Measurements from ENCODE around the gene ADAMTS8. TPM values are rescaled to one million over a fixed set of nuclear protein-coding genes. Genes with fewer than 3 reads are reported as not detected.

ADAMTS8 gene
- total RNA-seq, 1 donor from 2014 or later = 1.5 TPM

- Histone ChIP-seq H3K27me3 (no peaks in the 10 kb centered on the region), H3K4me3 (no peak overlapping the region), H3K4me1 (no peaks in the 10 kb centered on the region), H3K9me3 (no peaks in the 10 kb centered on the region), H3K36me3 (no peaks in the 10 kb centered on the region), H3K27ac (no peak overlapping the region)
- TF ChIP-seq CTCF (IDR thresholded peaks at IDR 0.05) = no peak
- TF ChIP-seq POLR2A (IDR thresholded peaks at IDR 0.05) = no peak
- no peak for TF ChIP-seq POLR2AphosphoS5 (IDR thresholded peaks at IDR 0.05; ENCODE audit: insufficient read depth in 1 of 2, low read depth in 1 of 2)
- no peak for DNase-seq (ENCODE audit: extremely low spot score in 2 of 2)
- intact Hi-C loops (cut with DNase I) = loop anchor here (10.0 kb wide), 1 partner anchor 206 kb away; no protein-coding TSS in a partner anchor
These were observed 7.8 kb downstream of the ADAMTS8 start for GRCh38 chr11:130420478-130421198.

GRCh38 chr11:130418756-130419155 is 9.7 kb downstream of the ADAMTS8 start:
- no peak for TF ChIP-seq POLR2A (IDR thresholded peaks at IDR 0.05)
- Histone ChIP-seq H3K27ac (no peak overlapping the region), H3K9me3 (no peaks in the 10 kb centered on the region), H3K36me3 (no peaks in the 10 kb centered on the region), H3K4me1 (no peaks in the 10 kb centered on the region), H3K4me3 (no peak overlapping the region), H3K27me3 (no peaks in the 10 kb centered on the region)
- intact Hi-C loops (cut with DNase I) = no loop called here
- DNase-seq (ENCODE audit: extremely low spot score in 2 of 2) = no peak

- intact Hi-C loops (cut with DNase I) = no loop called here
- DNase-seq (ENCODE audit: extremely low spot score in 2 of 2) = no peak
These were observed 10.2 kb downstream of the ADAMTS8 start for GRCh38 chr11:130418210-130418609.

GRCh38 chr11:130416906-130417305 is 11.5 kb downstream of the ADAMTS8 start:
- no peaks in the 10 kb centered on the region for H3K4me1 ChIP-seq
- intact Hi-C loops (cut with DNase I) = no loop called here

More at GRCh38 chr11:130418210-130418609, 10.2 kb downstream of the ADAMTS8 start:
- Histone ChIP-seq H3K4me1 (no peaks in the 10 kb centered on the region), H3K36me3 (no peaks in the 10 kb centered on the region), H3K27ac (no peak overlapping the region), H3K4me3 (no peak overlapping the region), H3K27me3 (no peaks in the 10 kb centered on the region), H3K9me3 (no peaks in the 10 kb centered on the region)
- TF ChIP-seq POLR2A (IDR thresholded peaks at IDR 0.05) (no peak), CTCF (IDR thresholded peaks at IDR 0.05) (no peak), POLR2AphosphoS5 (IDR thresholded peaks at IDR 0.05; ENCODE audit: insufficient read depth in 1 of 2, low read depth in 1 of 2) (no peak)

GRCh38 chr11:130416530-130416882 is 11.9 kb downstream of the ADAMTS8 start:
- TF ChIP-seq POLR2A (IDR thresholded peaks at IDR 0.05) = no peak
- TF ChIP-seq CTCF (IDR thresholded peaks at IDR 0.05) = no peak
- TF ChIP-seq POLR2AphosphoS5 (IDR thresholded peaks at IDR 0.05; ENCODE audit: insufficient read depth in 1 of 2, low read depth in 1 of 2) = no peak
- H3K4me1 ChIP-seq = no peaks in the 10 kb centered on the region
- DNase-seq (ENCODE audit: extremely low spot score in 2 of 2) = no peak
- intact Hi-C loops (cut with DNase I) = no loop called here
- H3K27ac ChIP-seq = no peak overlapping the region
- H3K4me3 ChIP-seq = no peak overlapping the region
- H3K36me3 ChIP-seq = no peaks in the 10 kb centered on the region
- H3K27me3 ChIP-seq = no peaks in the 10 kb centered on the region
- H3K9me3 ChIP-seq = no peaks in the 10 kb centered on the region

More at GRCh38 chr11:130416906-130417305, 11.5 kb downstream of the ADAMTS8 start:
- no peak overlapping the region for H3K4me3 ChIP-seq
- no peak overlapping the region for H3K27ac ChIP-seq
- no peaks in the 10 kb centered on the region for H3K9me3 ChIP-seq
- H3K36me3 ChIP-seq = no peaks in the 10 kb centered on the region
- TF ChIP-seq POLR2AphosphoS5 (IDR thresholded peaks at IDR 0.05; ENCODE audit: insufficient read depth in 1 of 2, low read depth in 1 of 2) = no peak
- TF ChIP-seq POLR2A (IDR thresholded peaks at IDR 0.05) = no peak
- no peak for TF ChIP-seq CTCF (IDR thresholded peaks at IDR 0.05)
- no peak for DNase-seq (ENCODE audit: extremely low spot score in 2 of 2)
- no peaks in the 10 kb centered on the region for H3K27me3 ChIP-seq

Data from vagina (tissue), 2 donors.